ENCODE results near the gene ARHGAP15. TPM values are rescaled to one million over a fixed set of nuclear protein-coding genes. Genes with fewer than 3 reads are reported as not detected.
A peak's percentile ranks its signal among the peaks of the same experiment; 100 is the strongest.

The ARHGAP15 gene
- total RNA-seq, 2 donors from 2014 or later, result 0.86 TPM; not detected in 1

GRCh38 chr2:143254110-143254509, 124.9 kb downstream of the ARHGAP15 start:
- Histone ChIP-seq H3K27ac (ENCODE audit: low read depth, low read length) (no peak overlapping the region), H3K36me3 (ENCODE audit: control insufficient read depth, insufficient read depth, low read length) (no peaks in the 10 kb centered on the region), H3K9ac (ENCODE audit: extremely low read depth, low read length, poor library complexity, severe bottlenecking) (no peak overlapping the region), H3K4me3 (ENCODE audit: low read length) (no peak overlapping the region), H3K4me1 (ENCODE audit: control insufficient read depth, insufficient read depth, low read length) (no peaks in the 10 kb centered on the region), H3K27me3 (ENCODE audit: control insufficient read depth, insufficient read depth, low read length, poor library complexity, severe bottlenecking) (no peaks in the 10 kb centered on the region), H3K9me3 (ENCODE audit: control insufficient read depth, low read length) (no peaks in the 10 kb centered on the region)
- Mint-ChIP-seq H3K4me1 (peaks cover 21% of the 10 kb centered on the region), H3K27ac (no peak overlapping the region), H3K27me3 (ENCODE audit: insufficient read depth) (no peaks in the 10 kb centered on the region), H3K9me3 (no peaks in the 10 kb centered on the region), H3K36me3 (ENCODE audit: low read depth) (no peaks in the 10 kb centered on the region), H3K4me3 (no peak overlapping the region)
- DNase-seq, result no peak
- no peak for TF ChIP-seq CTCF (conservative IDR thresholded peaks at IDR 0.05)
- 93% methylated on average over 1 of the region's 1 CpG; no CpG with 5 or more reads in 1 of the 2 experiments for WGBS, 2 experiments (ENCODE audit: insufficient coverage in 1 of 2, insufficient read length in 1 of 2)

- H3K4me1 Mint-ChIP-seq, result peaks cover 25% of the 10 kb centered on the region
- whole genome bisulfite sequencing, 2 experiments (ENCODE audit: insufficient coverage in 1 of 2, insufficient read length in 1 of 2), result 73% methylated on average over 2 of the region's 3 CpGs; no CpG with 5 or more reads in 1 of the 2 experiments
- Histone ChIP-seq H3K27ac (ENCODE audit: low read depth, low read length) (no peak overlapping the region), H3K9ac (ENCODE audit: extremely low read depth, low read length, poor library complexity, severe bottlenecking) (no peak overlapping the region), H3K4me1 (ENCODE audit: control insufficient read depth, insufficient read depth, low read length) (no peaks in the 10 kb centered on the region), H3K9me3 (ENCODE audit: control insufficient read depth, low read length) (no peaks in the 10 kb centered on the region), H3K4me3 (ENCODE audit: low read length) (no peak overlapping the region), H3K36me3 (ENCODE audit: control insufficient read depth, insufficient read depth, low read length) (no peaks in the 10 kb centered on the region), H3K27me3 (ENCODE audit: control insufficient read depth, insufficient read depth, low read length, poor library complexity, severe bottlenecking) (no peaks in the 10 kb centered on the region)
- H3K27me3 Mint-ChIP-seq (ENCODE audit: insufficient read depth), result no peaks in the 10 kb centered on the region
- H3K9me3 Mint-ChIP-seq, result no peaks in the 10 kb centered on the region
- H3K4me3 Mint-ChIP-seq, result no peak overlapping the region
- H3K27ac Mint-ChIP-seq, result no peak overlapping the region
- no peak for TF ChIP-seq CTCF (conservative IDR thresholded peaks at IDR 0.05)
- DNase-seq, result no peak
- H3K36me3 Mint-ChIP-seq (ENCODE audit: low read depth), result no peaks in the 10 kb centered on the region
Observed at GRCh38 chr2:143255086-143255485, 125.9 kb downstream of the ARHGAP15 start.

- Histone ChIP-seq H3K36me3 (ENCODE audit: control insufficient read depth, insufficient read depth, low read length) (no peaks in the 10 kb centered on the region), H3K9ac (ENCODE audit: extremely low read depth, low read length, poor library complexity, severe bottlenecking) (no peak overlapping the region), H3K27me3 (ENCODE audit: control insufficient read depth, insufficient read depth, low read length, poor library complexity, severe bottlenecking) (no peaks in the 10 kb centered on the region), H3K4me1 (ENCODE audit: control insufficient read depth, insufficient read depth, low read length) (no peaks in the 10 kb centered on the region), H3K9me3 (ENCODE audit: control insufficient read depth, low read length) (no peaks in the 10 kb centered on the region), H3K4me3 (ENCODE audit: low read length) (no peak overlapping the region), H3K27ac (ENCODE audit: low read depth, low read length) (no peak overlapping the region)
- H3K27ac Mint-ChIP-seq, result peak overlapping the region; percentile 41
- no peak for TF ChIP-seq CTCF (conservative IDR thresholded peaks at IDR 0.05)
- H3K9me3 Mint-ChIP-seq, result no peaks in the 10 kb centered on the region
- H3K4me3 Mint-ChIP-seq, result no peak overlapping the region
- H3K36me3 Mint-ChIP-seq (ENCODE audit: low read depth), result no peaks in the 10 kb centered on the region
- no peak for DNase-seq
- H3K4me1 Mint-ChIP-seq, result peaks cover 25% of the 10 kb centered on the region
- no peaks in the 10 kb centered on the region for H3K27me3 Mint-ChIP-seq (ENCODE audit: insufficient read depth)
Observed at GRCh38 chr2:143255899-143256298, 126.7 kb downstream of the ARHGAP15 start.
